Karpas-422 (cell line): ENCODE results near the gene MYB. TPM values are rescaled to one million over a fixed set of nuclear protein-coding genes. Genes with fewer than 3 reads are reported as not detected.
A peak's percentile ranks its signal among the peaks of the same experiment; 100 is the strongest.

ENCODE experiments used
- DNase-seq: peaks from one replicate; pipeline ENCODE4 v3.0.0-alpha.2; 2015
- H2AFZ ChIP-seq: fragments of 200-600 bp; sonication (generic); 2 replicates; pipeline ENCODE4 v1.6.1; 2014; ENCODE audit warnings: antibody characterized with exemption, low read length, mixed read lengths
- H3K27ac ChIP-seq: fragments of 200-600 bp; sonication (generic); 2 replicates; pipeline ENCODE4 v1.5.1; 2014; ENCODE audit warnings: mild to moderate bottlenecking, low read length, moderate library complexity
- H3K27me3 ChIP-seq: fragments of 200-600 bp; sonication (generic); 2 replicates; pipeline ENCODE4 v1.6.1; 2014; ENCODE audit warnings: low read length, mixed read lengths
- H3K36me3 ChIP-seq: fragments of 200-600 bp; sonication (generic); 2 replicates; pipeline ENCODE4 v1.6.1; 2014; ENCODE audit warnings: low read length, mixed read lengths; ENCODE audit not compliant: insufficient read depth
- H3K4me1 ChIP-seq: fragments of 200-600 bp; sonication (generic); 2 replicates; pipeline ENCODE4 v1.6.1; 2014; ENCODE audit warnings: mild to moderate bottlenecking, low read length, mixed read lengths
- H3K4me2 ChIP-seq: fragments of 200-600 bp; sonication (generic); 2 replicates; pipeline ENCODE4 v1.6.1; 2014; ENCODE audit warnings: low read length, low read depth, mild to moderate bottlenecking; ENCODE audit not compliant: poor library complexity, severe bottlenecking
- H3K4me3 ChIP-seq: fragments of 200-600 bp; sonication (generic); 2 replicates; pipeline ENCODE4 v1.5.1; 2014; ENCODE audit warnings: mild to moderate bottlenecking, antibody characterized with exemption, low read length, mixed read lengths
- H3K79me2 ChIP-seq: fragments of 200-600 bp; sonication (generic); 2 replicates; pipeline ENCODE4 v1.6.1; 2014; ENCODE audit warnings: mild to moderate bottlenecking, low read length, mixed read lengths
- H3K9ac ChIP-seq: fragments of 200-600 bp; sonication (generic); 2 replicates; pipeline ENCODE4 v1.6.0; 2014; ENCODE audit warnings: low read length
- H3K9me2 ChIP-seq: fragments of 200-600 bp; sonication (generic), shearing (Covaris generic); replicated peaks from 2 replicates; pipeline ENCODE4 v1.6.0; 2014; ENCODE audit warnings: mild to moderate bottlenecking, low read length, moderate library complexity; ENCODE audit not compliant: insufficient read depth
- H3K9me3 ChIP-seq: fragments of 300-700, 200-600 bp; sonication (generic); 2 replicates; pipeline ENCODE4 v1.6.1; 2014; ENCODE audit warnings: low read length, mixed read lengths
- H4K20me1 ChIP-seq: fragments of 200-600 bp; sonication (generic); 2 replicates; pipeline ENCODE4 v1.6.1; 2014; ENCODE audit warnings: mild to moderate bottlenecking, antibody characterized with exemption, low read length, low read depth; ENCODE audit not compliant: insufficient read depth
- total RNA-seq: library from RNA; depleted of rRNA; stranded (reverse); fragments of >200 nt; shearing (Covaris generic); gene quantifications from 2 replicates; pipeline ENCODE4 v1.2.3, GENCODE V29; 2014; ENCODE audit warnings: low replicate concordance

Gene MYB
- total RNA-seq, 1 experiment from 2014 or later = 11.8 TPM

DNA sequence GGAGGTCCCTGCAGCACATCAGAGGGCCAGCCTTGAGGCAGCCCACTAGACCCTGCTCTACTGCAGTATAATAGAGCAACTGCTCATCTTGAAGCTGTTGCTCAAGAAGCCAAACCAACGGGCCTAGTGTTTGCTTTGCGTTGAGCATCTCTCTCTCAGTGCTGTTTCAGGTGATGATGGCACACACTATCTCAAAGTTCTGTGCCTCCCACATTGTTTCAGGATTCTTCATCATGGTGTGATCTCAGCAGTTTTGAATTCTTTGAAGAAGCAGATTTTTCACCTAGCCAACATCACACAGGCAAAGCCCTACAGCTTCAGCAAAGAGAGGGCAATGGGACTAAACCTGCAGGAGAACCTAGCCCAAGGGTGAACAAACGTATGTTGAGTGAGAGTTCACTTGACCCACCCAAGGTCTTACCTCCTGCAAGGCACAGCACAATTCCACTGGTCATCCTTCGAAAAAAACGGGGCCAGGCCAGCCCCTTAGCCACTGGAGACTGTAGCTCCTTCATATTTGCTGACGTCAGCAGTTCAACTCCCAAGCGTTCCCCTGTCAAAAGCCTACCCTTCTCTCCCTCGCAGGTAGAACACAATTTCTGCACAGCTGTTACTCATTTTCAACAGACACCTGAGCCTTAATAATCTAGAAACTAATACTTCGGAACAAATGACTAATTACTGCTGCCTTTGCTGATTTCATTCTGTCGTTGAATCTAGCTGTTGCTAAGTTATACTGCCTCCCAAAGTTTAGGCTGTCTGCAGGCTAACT lies 15.8 kb downstream of the MYB start:
- Histone ChIP-seq H3K4me2 (no peak overlapping the region), H3K4me3 (no peak overlapping the region), H3K79me2 (no peaks in the 10 kb centered on the region), H2AFZ (no peak overlapping the region), H4K20me1 (no peaks in the 10 kb centered on the region), H3K27me3 (no peaks in the 10 kb centered on the region), H3K9me3 (no peaks in the 10 kb centered on the region), H3K36me3 (peaks cover 1% of the 10 kb centered on the region; the same call in 1 of the 2 replicates), H3K27ac (no peak overlapping the region), H3K9me2 (no peaks in the 10 kb centered on the region), H3K4me1 (peaks cover 7% of the 10 kb centered on the region), H3K9ac (no peak overlapping the region)
- DNase-seq = no peak

DNA sequence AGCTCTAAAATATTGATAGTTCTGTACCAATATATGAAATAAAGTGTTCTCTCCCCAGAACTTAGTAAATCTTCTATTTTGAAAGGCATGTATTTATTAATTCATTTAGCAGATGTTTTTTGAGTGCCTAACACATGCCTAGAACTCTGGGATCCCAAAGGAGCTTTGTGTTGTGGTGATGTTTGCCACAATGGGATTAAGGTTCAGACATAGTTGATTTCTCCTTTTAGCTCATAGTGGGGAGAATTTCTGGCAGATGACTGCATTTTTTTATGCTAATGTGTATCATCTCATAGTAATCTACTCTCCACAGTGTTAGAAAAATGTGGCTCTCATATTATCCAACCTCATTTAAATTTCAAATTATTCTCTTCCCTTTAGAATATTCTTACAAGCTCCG lies 21.7 kb downstream of the MYB start:
- no peaks in the 10 kb centered on the region for H3K79me2 ChIP-seq
- no peak overlapping the region for H3K4me2 ChIP-seq
- H3K27ac ChIP-seq = no peak overlapping the region
- no peak overlapping the region for H3K4me3 ChIP-seq
- no peak overlapping the region for H3K9ac ChIP-seq
- no peaks in the 10 kb centered on the region for H3K9me3 ChIP-seq
- no peaks in the 10 kb centered on the region for H3K36me3 ChIP-seq
- peak overlapping the region; percentile 11; the same call in 1 of the 2 replicates for H2AFZ ChIP-seq
- H4K20me1 ChIP-seq = no peaks in the 10 kb centered on the region
- no peaks in the 10 kb centered on the region for H3K27me3 ChIP-seq
- H3K9me2 ChIP-seq = no peaks in the 10 kb centered on the region
- no peak for DNase-seq
- H3K4me1 ChIP-seq = peaks cover 14% of the 10 kb centered on the region

DNA sequence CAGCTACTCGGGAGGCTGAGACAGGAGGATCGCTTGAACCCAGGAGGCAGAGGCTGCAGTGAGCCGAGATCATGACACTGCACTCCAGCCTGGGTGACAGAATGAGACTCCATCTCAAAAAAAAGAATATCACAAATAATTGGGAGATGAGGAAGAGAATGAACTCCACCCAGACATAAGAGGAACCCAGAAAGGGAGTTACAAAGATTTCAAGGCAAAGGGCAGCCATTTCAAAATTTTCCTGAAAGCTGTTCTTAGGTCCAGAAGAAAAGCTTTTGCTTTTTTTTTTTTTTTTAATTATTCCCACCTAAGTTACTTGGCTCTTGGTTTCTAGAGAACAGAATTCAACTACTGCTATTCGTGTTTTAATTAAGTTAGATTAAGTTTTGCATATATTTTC lies 23.8 kb downstream of the MYB start:
- no peak for DNase-seq
- Histone ChIP-seq H2AFZ (no peak overlapping the region), H3K27ac (no peak overlapping the region), H3K9ac (no peak overlapping the region), H3K4me2 (no peak overlapping the region), H4K20me1 (no peaks in the 10 kb centered on the region), H3K4me1 (peaks cover 14% of the 10 kb centered on the region), H3K9me3 (no peaks in the 10 kb centered on the region), H3K9me2 (no peaks in the 10 kb centered on the region), H3K36me3 (no peaks in the 10 kb centered on the region), H3K4me3 (no peak overlapping the region), H3K27me3 (no peaks in the 10 kb centered on the region), H3K79me2 (no peaks in the 10 kb centered on the region)

DNA sequence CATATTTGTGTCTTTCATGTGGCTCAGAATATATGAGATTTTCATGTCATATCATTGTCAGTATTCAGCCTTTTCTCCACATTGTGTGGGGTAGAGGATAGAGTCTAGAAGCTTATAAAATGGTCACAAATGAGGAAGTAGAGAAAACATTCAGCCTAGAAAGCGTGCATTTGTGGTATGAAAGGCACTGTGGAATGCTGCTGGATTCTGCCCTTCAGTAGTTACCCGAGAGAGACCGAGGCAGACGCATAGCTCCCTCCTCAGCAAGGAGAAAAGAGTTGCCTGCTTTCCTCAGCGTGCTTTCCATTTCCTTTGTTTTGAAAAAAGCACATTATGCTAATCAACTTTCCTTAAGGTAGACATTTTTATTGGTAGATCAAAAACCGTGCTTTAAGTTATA lies 28.7 kb downstream of the MYB start:
- H4K20me1 ChIP-seq = no peaks in the 10 kb centered on the region
- H3K27me3 ChIP-seq = no peaks in the 10 kb centered on the region
- no peaks in the 10 kb centered on the region for H3K9me2 ChIP-seq
- H3K4me1 ChIP-seq = no peaks in the 10 kb centered on the region
- H3K4me2 ChIP-seq = no peak overlapping the region
- no peak overlapping the region for H3K9ac ChIP-seq
- H2AFZ ChIP-seq = no peak overlapping the region
- no peak for DNase-seq
- H3K9me3 ChIP-seq = no peaks in the 10 kb centered on the region
- no peak overlapping the region for H3K4me3 ChIP-seq
- H3K27ac ChIP-seq = no peak overlapping the region
- peaks cover 5% of the 10 kb centered on the region; the same call in 1 of the 2 replicates for H3K36me3 ChIP-seq
- no peaks in the 10 kb centered on the region for H3K79me2 ChIP-seq

- peaks cover 5% of the 10 kb centered on the region; the same call in 1 of the 2 replicates for H3K36me3 ChIP-seq
- no peaks in the 10 kb centered on the region for H3K79me2 ChIP-seq
- no peak overlapping the region for H3K9ac ChIP-seq
- H3K4me2 ChIP-seq = no peak overlapping the region
- no peaks in the 10 kb centered on the region for H3K4me1 ChIP-seq
- H3K27me3 ChIP-seq = no peaks in the 10 kb centered on the region
- no peak overlapping the region for H3K4me3 ChIP-seq
- no peaks in the 10 kb centered on the region for H3K9me2 ChIP-seq
- H3K27ac ChIP-seq = no peak overlapping the region
- no peaks in the 10 kb centered on the region for H4K20me1 ChIP-seq
- H3K9me3 ChIP-seq = no peaks in the 10 kb centered on the region
- H2AFZ ChIP-seq = no peak overlapping the region
- no peak for DNase-seq
These were observed 29.7 kb downstream of the MYB start for GRCh38 chr6:135210632-135211305.

- no peak for DNase-seq
- no peaks in the 10 kb centered on the region for H3K79me2 ChIP-seq
- no peaks in the 10 kb centered on the region for H3K9me3 ChIP-seq
- no peaks in the 10 kb centered on the region for H3K27me3 ChIP-seq
- H2AFZ ChIP-seq = no peak overlapping the region
- no peaks in the 10 kb centered on the region for H3K4me1 ChIP-seq
- H3K36me3 ChIP-seq = peaks cover 5% of the 10 kb centered on the region; the same call in 1 of the 2 replicates
- H3K4me3 ChIP-seq = no peak overlapping the region
- no peak overlapping the region for H3K4me2 ChIP-seq
- no peaks in the 10 kb centered on the region for H3K9me2 ChIP-seq
- H3K27ac ChIP-seq = no peak overlapping the region
- no peaks in the 10 kb centered on the region for H4K20me1 ChIP-seq
- H3K9ac ChIP-seq = no peak overlapping the region
These were observed 30.2 kb downstream of the MYB start for GRCh38 chr6:135211306-135211702.

DNA sequence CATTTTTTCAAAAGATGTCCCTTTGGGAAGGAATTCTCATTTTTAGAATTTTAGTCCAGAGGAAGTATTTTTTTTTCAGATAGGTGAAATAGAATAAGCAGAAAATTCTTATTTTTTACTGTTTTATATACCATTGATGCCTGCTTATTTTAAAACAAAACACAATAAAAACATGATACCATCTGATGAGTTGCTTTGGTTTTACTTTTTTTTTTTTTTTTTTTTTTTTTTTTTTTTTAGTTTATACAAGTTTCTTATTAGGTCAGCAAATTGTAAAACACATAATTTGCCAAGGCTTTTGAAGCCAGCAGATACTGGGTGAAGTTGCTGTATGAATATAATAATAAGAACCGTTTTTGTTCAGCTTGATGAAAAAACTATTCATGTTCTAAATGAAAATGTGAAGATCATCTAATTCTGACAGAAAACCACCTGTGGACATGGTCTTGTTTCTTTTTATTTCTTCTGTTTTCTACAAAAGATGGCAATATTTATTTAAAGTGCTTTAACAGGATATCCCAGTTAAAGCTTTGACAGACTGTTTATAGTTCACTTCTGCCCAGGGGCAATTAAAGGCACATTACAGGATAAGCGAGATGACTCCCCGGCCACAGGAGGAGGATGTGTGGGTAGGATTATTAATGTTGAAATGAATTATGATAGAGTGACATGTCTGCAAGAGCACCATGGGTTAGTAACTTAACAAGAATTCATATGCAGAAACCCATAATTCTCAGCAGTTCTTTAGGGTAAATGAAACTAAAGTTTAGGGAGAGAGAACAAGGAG lies 31.1 kb downstream of the MYB start:
- Histone ChIP-seq H3K4me2 (no peak overlapping the region), H3K27me3 (no peaks in the 10 kb centered on the region), H3K4me3 (no peak overlapping the region), H3K9ac (no peak overlapping the region), H3K9me3 (no peaks in the 10 kb centered on the region), H3K4me1 (no peaks in the 10 kb centered on the region), H3K9me2 (no peaks in the 10 kb centered on the region), H4K20me1 (no peaks in the 10 kb centered on the region), H3K36me3 (peaks cover 5% of the 10 kb centered on the region; the same call in 1 of the 2 replicates), H2AFZ (no peak overlapping the region), H3K79me2 (no peaks in the 10 kb centered on the region), H3K27ac (no peak overlapping the region)
- no peak for DNase-seq

GRCh38 chr6:135212935-135213334 lies 31.8 kb downstream of the MYB start:
- H3K4me2 ChIP-seq = no peak overlapping the region
- no peaks in the 10 kb centered on the region for H3K79me2 ChIP-seq

More at GRCh38 chr6:135212935-135213334, 31.8 kb downstream of the MYB start:
- Histone ChIP-seq H3K27me3 (no peaks in the 10 kb centered on the region), H3K4me3 (no peak overlapping the region), H3K9me2 (no peaks in the 10 kb centered on the region), H3K9me3 (no peaks in the 10 kb centered on the region), H3K4me1 (no peaks in the 10 kb centered on the region), H3K36me3 (peaks cover 5% of the 10 kb centered on the region; the same call in 1 of the 2 replicates), H4K20me1 (no peaks in the 10 kb centered on the region), H2AFZ (0 out of 2 replicates have a peak overlapping the region, but pooled peaks have one; percentile 8), H3K9ac (no peak overlapping the region), H3K27ac (no peak overlapping the region)
- no peak for DNase-seq
